DND-41 (cell line): ENCODE results near the gene OVAAL.

ENCODE experiments used
- ATAC-seq: fragments of 200-7000 bp; cut with Tn5 transposase; 3 replicates; pipeline ENCODE4 v1.9.1; 2021; ENCODE audit warnings: low read depth; ENCODE audit not compliant: insufficient read depth
- DNase-seq: peaks from one replicate; pipeline ENCODE4 v3.0.0-alpha.2; 2020
- H2AFZ ChIP-seq: 2 replicates; pipeline ENCODE4 v1.6.0; 2012; ENCODE audit warnings: low read depth, low read length
- H3K27ac ChIP-seq: 2 replicates; pipeline ENCODE4 v1.5.1; 2012; ENCODE audit warnings: low read length, inconsistent platforms
- H3K27me3 ChIP-seq: fragments of 200-600 bp; sonication (generic); 2 replicates; pipeline ENCODE4 v1.6.0; 2012; ENCODE audit warnings: low read length, mild to moderate bottlenecking, inconsistent platforms; ENCODE audit not compliant: insufficient read depth, poor library complexity
- H3K36me3 ChIP-seq: 2 replicates; pipeline ENCODE4 v1.5.1; 2012; ENCODE audit warnings: low read length, inconsistent platforms; ENCODE audit not compliant: insufficient read depth
- H3K4me1 ChIP-seq: 2 replicates; pipeline ENCODE4 v1.5.1; 2012; ENCODE audit warnings: mild to moderate bottlenecking, low read length; ENCODE audit not compliant: insufficient read depth
- H3K4me2 ChIP-seq: 2 replicates; pipeline ENCODE4 v1.6.0; 2012; ENCODE audit warnings: mild to moderate bottlenecking, moderate library complexity, low read length, inconsistent platforms; ENCODE audit not compliant: insufficient read depth
- H3K4me3 ChIP-seq, 2 experiments: fragments of 200-600 bp in 1 of 2; shearing (Covaris generic) in 1 of 2; 2 replicates each; pipeline ENCODE4 v1.5.1; 2012 to 2016; ENCODE audit warnings: inconsistent platforms in 2 of 2, low read length in 2 of 2, mild to moderate bottlenecking in 2 of 2, low read depth in 1 of 2, moderate library complexity in 1 of 2
- H3K79me2 ChIP-seq: 2 replicates; pipeline ENCODE4 v1.6.0; 2012; ENCODE audit warnings: low read length, inconsistent platforms; ENCODE audit not compliant: insufficient read depth
- H3K9ac ChIP-seq: 2 replicates; pipeline ENCODE4 v1.6.0; 2012; ENCODE audit warnings: low read depth, mild to moderate bottlenecking, inconsistent platforms, low read length, moderate library complexity
- H3K9me3 ChIP-seq: 2 replicates; pipeline ENCODE4 v1.5.1; 2012; ENCODE audit warnings: low read length, moderate library complexity, mild to moderate bottlenecking, inconsistent platforms; ENCODE audit not compliant: insufficient read depth, severe bottlenecking
- H4K20me1 ChIP-seq: 2 replicates; pipeline ENCODE4 v1.6.0; 2012; ENCODE audit warnings: low read length; ENCODE audit not compliant: insufficient read depth
- EZH2 ChIP-seq: IDR thresholded peaks from 3 replicates; pipeline ENCODE4 v1.6.1; 2012; ENCODE audit warnings: borderline replicate concordance, low read depth, mild to moderate bottlenecking, moderate library complexity, low read length, inconsistent platforms; ENCODE audit not compliant: severe bottlenecking
- TF ChIP-seq, protein P1 (sequence below): IDR thresholded peaks from 2 replicates; pipeline ENCODE4 v1.5.1; 2012; ENCODE audit warnings: borderline replicate concordance, low read length, moderate library complexity, mild to moderate bottlenecking; ENCODE audit not compliant: poor library complexity, severe bottlenecking; ENCODE audit errors: extremely low read depth

OVAAL gene

DNA sequence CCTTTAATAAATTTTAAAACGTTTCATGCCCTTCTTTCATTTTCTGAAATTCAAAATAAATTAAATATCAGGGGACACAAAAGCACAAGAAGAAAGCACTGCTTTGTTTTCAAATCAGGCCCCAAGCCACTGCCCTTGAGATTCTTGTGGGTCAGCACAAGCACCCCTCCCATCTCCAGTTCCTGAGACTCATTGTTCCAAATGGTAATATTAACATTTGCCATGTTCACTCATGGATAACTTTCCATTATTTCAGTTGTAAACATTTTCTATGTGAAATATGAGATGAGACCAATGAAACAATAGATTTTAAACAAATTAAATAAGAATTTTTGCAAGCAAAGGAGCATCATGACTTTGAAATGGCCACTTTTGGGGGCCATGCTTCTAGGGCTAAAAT is 7.7 kb downstream of the OVAAL start:
- Histone ChIP-seq H3K79me2 (no peaks in the 10 kb centered on the region), H4K20me1 (no peaks in the 10 kb centered on the region), H3K27me3 (no peaks in the 10 kb centered on the region), H3K9ac (no peak overlapping the region), H3K9me3 (no peaks in the 10 kb centered on the region), H3K27ac (no peak overlapping the region), H3K4me2 (no peak overlapping the region), H3K4me1 (no peaks in the 10 kb centered on the region), H3K36me3 (no peaks in the 10 kb centered on the region), H2AFZ (no peak overlapping the region), H3K4me3 (no peak overlapping the region)
- ATAC-seq: no peak
- no peak for DNase-seq
- TF ChIP-seq, protein P1, sequence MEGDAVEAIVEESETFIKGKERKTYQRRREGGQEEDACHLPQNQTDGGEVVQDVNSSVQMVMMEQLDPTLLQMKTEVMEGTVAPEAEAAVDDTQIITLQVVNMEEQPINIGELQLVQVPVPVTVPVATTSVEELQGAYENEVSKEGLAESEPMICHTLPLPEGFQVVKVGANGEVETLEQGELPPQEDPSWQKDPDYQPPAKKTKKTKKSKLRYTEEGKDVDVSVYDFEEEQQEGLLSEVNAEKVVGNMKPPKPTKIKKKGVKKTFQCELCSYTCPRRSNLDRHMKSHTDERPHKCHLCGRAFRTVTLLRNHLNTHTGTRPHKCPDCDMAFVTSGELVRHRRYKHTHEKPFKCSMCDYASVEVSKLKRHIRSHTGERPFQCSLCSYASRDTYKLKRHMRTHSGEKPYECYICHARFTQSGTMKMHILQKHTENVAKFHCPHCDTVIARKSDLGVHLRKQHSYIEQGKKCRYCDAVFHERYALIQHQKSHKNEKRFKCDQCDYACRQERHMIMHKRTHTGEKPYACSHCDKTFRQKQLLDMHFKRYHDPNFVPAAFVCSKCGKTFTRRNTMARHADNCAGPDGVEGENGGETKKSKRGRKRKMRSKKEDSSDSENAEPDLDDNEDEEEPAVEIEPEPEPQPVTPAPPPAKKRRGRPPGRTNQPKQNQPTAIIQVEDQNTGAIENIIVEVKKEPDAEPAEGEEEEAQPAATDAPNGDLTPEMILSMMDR: no peak
- TF ChIP-seq EZH2: no peak

DNA sequence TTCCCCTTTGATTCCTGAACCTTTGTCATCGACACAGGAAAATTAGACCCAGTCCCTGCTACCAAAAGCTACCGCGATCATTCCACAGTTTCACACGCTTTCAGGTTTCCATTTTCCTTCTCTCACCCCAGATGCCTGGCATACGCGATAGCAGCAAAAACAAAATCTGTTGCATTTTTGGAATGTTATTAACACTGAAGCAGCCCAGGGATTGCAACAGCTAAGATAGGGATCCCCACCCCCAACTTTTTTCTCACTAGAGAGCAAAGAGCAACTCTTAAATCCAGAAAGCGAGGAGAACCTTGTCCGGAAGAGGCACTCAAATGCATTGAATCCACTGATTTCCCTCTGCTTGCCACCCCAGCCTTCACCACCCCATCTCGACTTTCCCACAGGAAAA is 8.9 kb downstream of the OVAAL start:
- Histone ChIP-seq H3K4me2 (no peak overlapping the region), H3K4me1 (peaks cover 3% of the 10 kb centered on the region; the same call in 1 of the 2 replicates), H3K27me3 (no peaks in the 10 kb centered on the region), H4K20me1 (no peaks in the 10 kb centered on the region), H3K4me3 (no peak overlapping the region), H2AFZ (no peak overlapping the region), H3K9ac (no peak overlapping the region), H3K36me3 (no peaks in the 10 kb centered on the region), H3K9me3 (no peaks in the 10 kb centered on the region), H3K27ac (no peak overlapping the region), H3K79me2 (no peaks in the 10 kb centered on the region)
- TF ChIP-seq, protein P1: no peak
- TF ChIP-seq EZH2: no peak
- ATAC-seq (no peak), DNase-seq (no peak)

- Histone ChIP-seq H3K4me1 (peaks cover 3% of the 10 kb centered on the region; the same call in 1 of the 2 replicates), H3K36me3 (no peaks in the 10 kb centered on the region), H3K4me3 (no peak overlapping the region), H3K4me2 (no peak overlapping the region), H3K9ac (no peak overlapping the region), H2AFZ (no peak overlapping the region), H3K27me3 (no peaks in the 10 kb centered on the region), H3K27ac (no peak overlapping the region), H4K20me1 (no peaks in the 10 kb centered on the region), H3K79me2 (no peaks in the 10 kb centered on the region), H3K9me3 (no peaks in the 10 kb centered on the region)
- TF ChIP-seq, protein P1: no peak
- DNase-seq: no peak
- no peak for ATAC-seq
These were observed 9.4 kb downstream of the OVAAL start for GRCh38 chr1:180568184-180568583.
